OCI-LY7 (cell line): Measurements from ENCODE around the gene KCNN3. TPM values are rescaled to one million over a fixed set of nuclear protein-coding genes. Genes with fewer than 3 reads are reported as not detected.

ENCODE experiments used
- BruUV-seq: library from RNA; stranded (reverse); fragments of 400-500 nt; replicated peaks from 2 replicates; lab custom pipeline; 2021; lab: Mats Ljungman, UMichigan
- CTCF ChIA-PET: fragments of 300-600 bp; sonication (Branson Sonifier 250); formaldehyde crosslinking; loops from one replicate; lab custom pipeline; 2022; ENCODE audit warnings: antibody characterized with exemption; ENCODE audit not compliant: unreplicated experiment; lab: Charles Lee
- POLR2A ChIA-PET: fragments of 300-600 bp; sonication (Branson Sonifier 250); formaldehyde crosslinking; loops from one replicate; lab custom pipeline; 2022; ENCODE audit warnings: antibody characterized with exemption; lab: Charles Lee
- DNase-seq: peaks from one replicate; pipeline ENCODE4 v3.0.0-alpha.2; 2015; ENCODE audit warnings: low spot score
- H2AFZ ChIP-seq: fragments of 200-600 bp; sonication (generic), shearing (Covaris generic); 2 replicates; pipeline ENCODE4 v1.6.1; 2014; ENCODE audit warnings: mild to moderate bottlenecking, antibody characterized with exemption, low read length, moderate library complexity
- H3K27ac ChIP-seq: fragments of 200-600 bp; sonication (generic); 2 replicates; pipeline ENCODE4 v1.5.1; 2014; ENCODE audit warnings: mixed run types, low read depth, mild to moderate bottlenecking, moderate library complexity, low read length, inconsistent platforms; ENCODE audit not compliant: poor library complexity, severe bottlenecking
- H3K36me3 ChIP-seq: fragments of 200-600 bp; sonication (generic); 2 replicates; pipeline ENCODE4 v1.6.1; 2014; ENCODE audit warnings: mild to moderate bottlenecking, antibody characterized with exemption, low read length, moderate library complexity, mixed read lengths; ENCODE audit not compliant: insufficient read depth
- H3K4me1 ChIP-seq: fragments of 200-600 bp; sonication (generic); 2 replicates; pipeline ENCODE4 v1.5.1; 2014; ENCODE audit warnings: mild to moderate bottlenecking, low read length; ENCODE audit not compliant: insufficient read depth, poor library complexity, severe bottlenecking
- H3K4me2 ChIP-seq: fragments of 200-600 bp; sonication (generic); 2 replicates; pipeline ENCODE4 v1.6.1; 2014; ENCODE audit warnings: mild to moderate bottlenecking, low read length
- H3K4me3 ChIP-seq: fragments of 200-600 bp; sonication (generic); 2 replicates; pipeline ENCODE4 v1.5.1; 2014; ENCODE audit warnings: mild to moderate bottlenecking, low read depth, low read length; ENCODE audit not compliant: poor library complexity, severe bottlenecking
- H3K79me2 ChIP-seq: fragments of 200-600 bp; sonication (generic); 2 replicates; pipeline ENCODE4 v1.6.1; 2016; ENCODE audit warnings: low read depth, mild to moderate bottlenecking, low read length, moderate library complexity, mixed read lengths; ENCODE audit not compliant: insufficient read depth
- H3K9me2 ChIP-seq: fragments of 200-600 bp; sonication (generic); 2 replicates; pipeline ENCODE4 v1.6.1; 2016; ENCODE audit warnings: mild to moderate bottlenecking, low read length, mixed read lengths; ENCODE audit not compliant: insufficient read depth
- H3K9me3 ChIP-seq: fragments of 200-600 bp; sonication (generic); 2 replicates; pipeline ENCODE4 v1.6.1; 2014; ENCODE audit warnings: mild to moderate bottlenecking, mixed run types, low read length, mixed read lengths
- H4K20me1 ChIP-seq: fragments of 200-600 bp; sonication (generic); 2 replicates; pipeline ENCODE4 v1.6.1; 2014; ENCODE audit warnings: mild to moderate bottlenecking, antibody characterized with exemption, low read length, moderate library complexity, mixed read lengths; ENCODE audit not compliant: insufficient read depth
- CTCF ChIP-seq: fragments of 200-600 bp; sonication (generic); conservative IDR thresholded peaks from 2 replicates; pipeline ENCODE4 v1.5.1; 2014; ENCODE audit warnings: mild to moderate bottlenecking, antibody characterized with exemption, low read length, moderate library complexity, mixed read lengths
- EZH2phosphoT487 ChIP-seq: fragments of 200-600 bp; sonication (generic); IDR thresholded peaks from 2 replicates; pipeline ENCODE4 v1.6.1; 2018; ENCODE audit warnings: low read depth, borderline replicate concordance, mild to moderate bottlenecking, mixed run types, antibody characterized with exemption, low read length, moderate library complexity, mixed read lengths
- intact Hi-C: fragments of 100-400 bp; cut with micrococcal nuclease; formaldehyde crosslinking; loops from one replicate; pipeline ENCODE4 v1.10.0; 2022; ENCODE audit not compliant: unreplicated experiment
- total RNA-seq, 2 experiments: library from RNA; depleted of rRNA in 1 of 2; stranded (reverse); fragments of >200 nt in 1 of 2; shearing (Covaris generic) in 1 of 2; gene quantifications; 2 replicates each; pipeline ENCODE4 v1.2.3, GENCODE V29; 2014 to 2022

Gene KCNN3
- total RNA-seq, 2 experiments from 2014 or later, result 14.8 to 50.8 TPM

- H3K9me2 ChIP-seq, result no peaks in the 10 kb centered on the region
- H3K36me3 ChIP-seq, result no peaks in the 10 kb centered on the region
- ChIA-PET CTCF (no interaction called here), POLR2A (no interaction called here)
- TF ChIP-seq CTCF (no peak), EZH2phosphoT487 (no peak)
- H3K9me3 ChIP-seq, result no peaks in the 10 kb centered on the region
- DNase-seq, result no peak
- intact Hi-C loops, result no loop called here
- no peak overlapping the region for H3K4me2 ChIP-seq
- no TSS peak for BruUV-seq
- no peak overlapping the region for H3K27ac ChIP-seq
- no peak overlapping the region for H3K4me3 ChIP-seq
- no peaks in the 10 kb centered on the region for H4K20me1 ChIP-seq
- H2AFZ ChIP-seq, result no peak overlapping the region
- H3K4me1 ChIP-seq, result no peaks in the 10 kb centered on the region
- H3K79me2 ChIP-seq, result no peaks in the 10 kb centered on the region
Measured at GRCh38 chr1:154652893-154653292, 217.2 kb downstream of the KCNN3 start.

Other genes with a start within 250 kb of the KCNN3 start
- 16.3 and 19.1 TPM in 2 replicates for gene PMVK, start 66.4 kb upstream of the KCNN3 start, total RNA-seq (2014; rRNA removed; shearing (Covaris generic))
- 45.9 and 54.0 TPM in 2 replicates for gene PMVK, start 66.4 kb upstream of the KCNN3 start, total RNA-seq (2022)
- gene PBXIP1, start 85.8 kb upstream of the KCNN3 start, total RNA-seq (2014; rRNA removed; shearing (Covaris generic)), result 23.8 and 26.6 TPM in 2 replicates
- 37.7 and 39.8 TPM in 2 replicates for gene PBXIP1, start 85.8 kb upstream of the KCNN3 start, total RNA-seq (2022)
- gene PYGO2, start 91.5 kb upstream of the KCNN3 start, total RNA-seq (2014; rRNA removed; shearing (Covaris generic)), result 36.5 and 44.3 TPM in 2 replicates
- 47.3 and 53.1 TPM in 2 replicates for gene PYGO2, start 91.5 kb upstream of the KCNN3 start, total RNA-seq (2022)
- 31.4 and 37.6 TPM in 2 replicates for gene SHC1, start 100.5 kb upstream of the KCNN3 start, total RNA-seq (2014; rRNA removed; shearing (Covaris generic))
- gene SHC1, start 100.5 kb upstream of the KCNN3 start, total RNA-seq (2022), result 77.4 and 84.0 TPM in 2 replicates
- gene CKS1B, start 104.4 kb upstream of the KCNN3 start, total RNA-seq (2014; rRNA removed; shearing (Covaris generic)), result 149 and 204 TPM in 2 replicates
- 230 and 260 TPM in 2 replicates for gene CKS1B, start 104.4 kb upstream of the KCNN3 start, total RNA-seq (2022)
- 52.7 and 55.7 TPM in 2 replicates for gene FLAD1, start 113.1 kb upstream of the KCNN3 start, total RNA-seq (2014; rRNA removed; shearing (Covaris generic))
- gene FLAD1, start 113.1 kb upstream of the KCNN3 start, total RNA-seq (2022), result 57.0 and 57.9 TPM in 2 replicates
- gene LENEP, start 123.3 kb upstream of the KCNN3 start, total RNA-seq (2014; rRNA removed; shearing (Covaris generic)), result 0.95 and 2.3 TPM in 2 replicates
- 0.78 and 1.5 TPM in 2 replicates for gene LENEP, start 123.3 kb upstream of the KCNN3 start, total RNA-seq (2022)
- gene ZBTB7B, start 132.5 kb upstream of the KCNN3 start, total RNA-seq (2014; rRNA removed; shearing (Covaris generic)), result 14.2 and 16.3 TPM in 2 replicates
- 22.2 and 23.2 TPM in 2 replicates for gene ZBTB7B, start 132.5 kb upstream of the KCNN3 start, total RNA-seq (2022)
- gene DCST2, start 163.5 kb upstream of the KCNN3 start, total RNA-seq (2014; rRNA removed; shearing (Covaris generic)), result 0.85 and 1.7 TPM in 2 replicates
- gene DCST2, start 163.5 kb upstream of the KCNN3 start, total RNA-seq (2022), result 2.0 and 3.9 TPM in 2 replicates
- not detected in 2 replicates for gene DCST1, start 163.5 kb upstream of the KCNN3 start, total RNA-seq (2014; rRNA removed; shearing (Covaris generic))
- not detected in 2 replicates for gene DCST1, start 163.5 kb upstream of the KCNN3 start, total RNA-seq (2022)
- 14.2 and 19.7 TPM in 2 replicates for gene ADAM15, start 181.0 kb upstream of the KCNN3 start, total RNA-seq (2014; rRNA removed; shearing (Covaris generic))
- gene ADAM15, start 181.0 kb upstream of the KCNN3 start, total RNA-seq (2022), result 50.4 and 56.1 TPM in 2 replicates
- gene EFNA4, start 193.5 kb upstream of the KCNN3 start, total RNA-seq (2014; rRNA removed; shearing (Covaris generic)), result 10.5 and 11.5 TPM in 2 replicates
- 9.0 and 10.1 TPM in 2 replicates for gene EFNA4, start 193.5 kb upstream of the KCNN3 start, total RNA-seq (2022)
- gene EFNA3, start 208.6 kb upstream of the KCNN3 start, total RNA-seq (2014; rRNA removed; shearing (Covaris generic)), result 5.7 and 6.7 TPM in 2 replicates
- gene EFNA3, start 208.6 kb upstream of the KCNN3 start, total RNA-seq (2022), result 4.8 and 10.8 TPM in 2 replicates